ENCODE results near the gene SETX. TPM values are rescaled to one million over a fixed set of nuclear protein-coding genes. Genes with fewer than 3 reads are reported as not detected.

SETX gene
- total and polyA plus RNA-seq, 7 donors, result 8.8 to 58.2 (median 45.5) TPM

DNA sequence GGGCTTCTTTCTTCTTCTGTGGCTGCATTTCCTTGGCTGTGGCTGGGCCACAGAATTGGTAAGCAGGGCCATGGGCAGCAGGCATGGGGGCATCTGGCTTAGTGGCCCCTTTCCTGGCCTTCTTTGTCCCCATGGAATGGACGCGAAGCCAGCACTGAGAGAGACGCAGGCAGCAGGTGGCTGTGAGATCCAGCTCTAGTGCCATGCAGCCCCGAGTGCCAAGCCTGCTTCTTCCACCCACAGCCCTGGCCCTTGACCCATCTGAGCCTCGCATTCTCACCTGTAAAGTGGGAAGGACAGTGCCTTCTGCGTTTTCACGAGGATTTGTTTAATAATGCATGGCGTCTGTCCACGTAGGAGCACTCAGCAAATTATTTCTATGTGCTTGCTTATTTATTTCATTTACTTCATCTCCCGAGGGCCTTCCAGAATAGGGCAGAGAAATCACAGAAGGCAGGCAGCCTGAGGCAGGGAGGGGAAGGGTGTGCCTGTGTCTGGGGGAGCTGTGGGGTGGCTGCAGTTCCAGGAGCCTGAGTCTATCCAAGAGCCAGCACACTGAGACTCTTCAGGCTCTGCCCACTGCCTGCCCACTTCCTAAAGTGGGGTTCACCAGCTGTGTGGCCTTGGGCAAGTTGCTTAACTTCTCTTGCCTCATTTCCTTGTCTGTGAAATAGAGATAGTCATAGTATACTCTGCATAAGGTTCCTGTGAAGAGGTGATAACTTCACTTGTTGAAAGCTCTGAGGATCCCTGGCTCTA lies 137.7 kb downstream of the SETX start:
- Histone ChIP-seq H3K4me1 (peaks cover 0 to 14% (median 12%) of the 10 kb centered on the region in 4 donors), H3K4me3 (no peak overlapping the region), H3K9me3 (no peaks in the 10 kb centered on the region), H3K27ac (no peak overlapping the region), H3K36me3 (no peaks in the 10 kb centered on the region), H3K27me3 (no peaks in the 10 kb centered on the region)
- DNase-seq, result no peak
- TF ChIP-seq, protein P1, sequence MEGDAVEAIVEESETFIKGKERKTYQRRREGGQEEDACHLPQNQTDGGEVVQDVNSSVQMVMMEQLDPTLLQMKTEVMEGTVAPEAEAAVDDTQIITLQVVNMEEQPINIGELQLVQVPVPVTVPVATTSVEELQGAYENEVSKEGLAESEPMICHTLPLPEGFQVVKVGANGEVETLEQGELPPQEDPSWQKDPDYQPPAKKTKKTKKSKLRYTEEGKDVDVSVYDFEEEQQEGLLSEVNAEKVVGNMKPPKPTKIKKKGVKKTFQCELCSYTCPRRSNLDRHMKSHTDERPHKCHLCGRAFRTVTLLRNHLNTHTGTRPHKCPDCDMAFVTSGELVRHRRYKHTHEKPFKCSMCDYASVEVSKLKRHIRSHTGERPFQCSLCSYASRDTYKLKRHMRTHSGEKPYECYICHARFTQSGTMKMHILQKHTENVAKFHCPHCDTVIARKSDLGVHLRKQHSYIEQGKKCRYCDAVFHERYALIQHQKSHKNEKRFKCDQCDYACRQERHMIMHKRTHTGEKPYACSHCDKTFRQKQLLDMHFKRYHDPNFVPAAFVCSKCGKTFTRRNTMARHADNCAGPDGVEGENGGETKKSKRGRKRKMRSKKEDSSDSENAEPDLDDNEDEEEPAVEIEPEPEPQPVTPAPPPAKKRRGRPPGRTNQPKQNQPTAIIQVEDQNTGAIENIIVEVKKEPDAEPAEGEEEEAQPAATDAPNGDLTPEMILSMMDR (IDR thresholded peaks at IDR 0.05), result no peak
- TF ChIP-seq POLR2A (IDR thresholded peaks at IDR 0.05) (no peak), EP300 (IDR thresholded peaks at IDR 0.05) (no peak), POLR2AphosphoS5 (IDR thresholded peaks at IDR 0.05) (no peak)
- intact Hi-C loops (cut with DNase I), result no loop called here
- WGBS, 2 donors, result 73 to 78% methylated on average over 10 of the region's 10 CpGs

DNA sequence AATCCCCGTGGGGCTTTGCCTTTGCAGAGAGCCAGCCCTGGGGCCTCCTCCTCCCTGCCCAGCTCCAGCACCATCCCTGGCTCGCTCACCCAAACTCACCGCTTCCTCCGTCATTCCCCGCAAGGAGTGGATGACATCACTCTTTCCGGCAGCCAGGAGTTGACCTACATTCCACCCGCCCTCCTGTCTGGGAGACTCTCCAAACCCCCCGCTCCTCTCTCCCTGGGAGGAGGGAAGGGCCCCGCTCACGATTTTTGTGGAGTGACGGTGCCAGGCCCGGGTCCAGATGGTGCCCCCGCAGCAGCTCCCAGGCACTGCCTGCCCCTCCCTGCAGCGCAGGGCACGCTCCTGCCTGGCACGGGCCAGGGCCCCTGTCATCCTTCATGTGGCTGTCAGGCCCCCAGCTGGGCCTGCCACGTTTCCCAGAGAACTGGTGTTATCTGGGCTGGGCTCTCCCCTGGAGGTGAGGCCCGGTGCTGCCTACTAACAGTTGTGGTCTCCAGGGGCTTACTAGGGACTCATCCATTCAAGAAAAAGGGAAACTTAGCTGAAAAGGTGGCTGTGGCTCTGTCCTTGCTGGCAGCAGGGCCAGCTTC lies 140.7 kb downstream of the SETX start:
- TF ChIP-seq POLR2A (IDR thresholded peaks at IDR 0.05) (no peak), EP300 (IDR thresholded peaks at IDR 0.05) (no peak), POLR2AphosphoS5 (IDR thresholded peaks at IDR 0.05) (peak in 2 of 4 donors; percentile 17 to 36)
- TF ChIP-seq, protein P1 (IDR thresholded peaks at IDR 0.05), result no peak
- intact Hi-C loops (cut with DNase I), result no loop called here
- Histone ChIP-seq H3K27me3 (no peaks in the 10 kb centered on the region), H3K4me1 (peaks cover 0 to 14% (median 12%) of the 10 kb centered on the region in 4 donors), H3K4me3 (peak overlapping the region in 1 of 4 donors; percentile 6), H3K27ac (peak overlapping the region in 3 of 4 donors; percentile 61 to 69 (median 67)), H3K36me3 (no peaks in the 10 kb centered on the region), H3K9me3 (no peaks in the 10 kb centered on the region)
- peak; percentile 86 for DNase-seq
- 11 to 39% methylated on average over 18 of the region's 18 CpGs for WGBS, 2 donors

DNA sequence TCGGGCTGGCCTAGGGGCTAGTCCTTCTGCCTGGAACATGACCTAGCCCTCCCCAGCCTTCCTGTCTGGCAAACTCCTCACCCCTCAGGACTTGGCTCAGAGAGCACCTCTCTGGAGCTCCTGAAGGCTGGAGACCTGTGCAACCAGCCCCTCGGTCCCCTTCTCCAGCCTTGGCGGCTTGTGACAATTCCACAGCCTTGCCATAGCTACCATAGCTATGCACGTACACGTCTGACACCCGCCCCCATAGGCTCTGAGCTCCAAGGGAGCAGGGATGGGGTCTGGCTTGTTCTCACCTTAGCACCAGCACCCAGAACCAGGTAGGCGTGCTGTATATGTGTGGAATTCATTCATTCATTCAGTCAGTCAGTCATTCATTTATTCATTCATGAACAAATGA lies 143.2 kb downstream of the SETX start:
- TF ChIP-seq EP300 (IDR thresholded peaks at IDR 0.05), result no peak
- no peak for TF ChIP-seq POLR2AphosphoS5 (IDR thresholded peaks at IDR 0.05)
- TF ChIP-seq, protein P1 (IDR thresholded peaks at IDR 0.05), result no peak
- no peak for TF ChIP-seq POLR2A (IDR thresholded peaks at IDR 0.05)
- intact Hi-C loops (cut with DNase I), result no loop called here
- Histone ChIP-seq H3K27me3 (no peaks in the 10 kb centered on the region), H3K36me3 (no peaks in the 10 kb centered on the region), H3K9me3 (no peaks in the 10 kb centered on the region), H3K4me1 (peaks cover 0 to 14% (median 12%) of the 10 kb centered on the region in 4 donors), H3K4me3 (no peak overlapping the region), H3K27ac (no peak overlapping the region)
- DNase-seq, result no peak
- WGBS, 2 donors, result 84 to 91% methylated on average over 7 of the region's 7 CpGs

Other genes with a start within 250 kb of the SETX start
- 10 to 100 TPM in 1 of 4 donors, 1 to 10 TPM in 1, under 1 TPM in 2; 0.28 to 12.0 (median 3.2) TPM for gene NTNG2, start 192.9 kb downstream of the SETX start, total RNA-seq
- under 1 TPM in 2 of 3 donors, not detected in 1; 0.50 to 0.60 TPM for gene NTNG2, start 192.9 kb downstream of the SETX start, polyA plus RNA-seq
- 10 to 100 TPM in 3 of 4 donors, 1 to 10 TPM in 1; 8.9 to 20.9 (median 14.2) TPM for gene TTF1, start 51.9 kb upstream of the SETX start, total RNA-seq
- gene TTF1, start 51.9 kb upstream of the SETX start, polyA plus RNA-seq, result 10 to 100 TPM in 2 of 3 donors, 1 to 10 TPM in 1; 6.6 to 18.3 (median 14.6) TPM
- not detected for gene CFAP77, start 55.2 kb upstream of the SETX start, total RNA-seq
- gene CFAP77, start 55.2 kb upstream of the SETX start, polyA plus RNA-seq, result not detected
- gene BARHL1, start 227.6 kb upstream of the SETX start, total RNA-seq, result not detected
- not detected for gene BARHL1, start 227.6 kb upstream of the SETX start, polyA plus RNA-seq

Data from sigmoid colon (tissue), 7 donors.